T47D (cell line): ENCODE results near the gene GNA12.
"Not testable (repeated sequence)": the region's sequence is repeated elsewhere in the genome, so short reads cannot be mapped to it uniquely, and the experiment has no call there.

Experiments
- DNase-seq, 2 experiments: peaks; one replicate each; pipeline versions ENCODE4 v3.0.0 to v3.0.0-alpha.2; 2011 to 2012; ENCODE audit warnings: low read depth in 1 of 2, low spot score in 1 of 2
- JUND ChIP-seq: IDR thresholded peaks from 2 replicates; pipeline ENCODE4 v1.6.1; 2012; ENCODE audit warnings: low read depth
- in situ Hi-C: cut with HindIII; loops from 2 replicates; pipeline ENCODE4 v1.10.0; 2016; ENCODE audit warnings: low sequenced_read_pairs, low pct_unique_long_range_greater_than_20kb

GNA12 gene

GRCh38 chr7:2729893-2730716 lies 114.0 kb downstream of the GNA12 start:
- in situ Hi-C loops, result no loop called here
- TF ChIP-seq JUND, result no peak
- DNase-seq, result no peak

- DNase-seq, result no peak
- TF ChIP-seq JUND, result no peak
- in situ Hi-C loops, result no loop called here
Measured at GRCh38 chr7:2729031-2729892, 114.8 kb downstream of the GNA12 start.

DNA sequence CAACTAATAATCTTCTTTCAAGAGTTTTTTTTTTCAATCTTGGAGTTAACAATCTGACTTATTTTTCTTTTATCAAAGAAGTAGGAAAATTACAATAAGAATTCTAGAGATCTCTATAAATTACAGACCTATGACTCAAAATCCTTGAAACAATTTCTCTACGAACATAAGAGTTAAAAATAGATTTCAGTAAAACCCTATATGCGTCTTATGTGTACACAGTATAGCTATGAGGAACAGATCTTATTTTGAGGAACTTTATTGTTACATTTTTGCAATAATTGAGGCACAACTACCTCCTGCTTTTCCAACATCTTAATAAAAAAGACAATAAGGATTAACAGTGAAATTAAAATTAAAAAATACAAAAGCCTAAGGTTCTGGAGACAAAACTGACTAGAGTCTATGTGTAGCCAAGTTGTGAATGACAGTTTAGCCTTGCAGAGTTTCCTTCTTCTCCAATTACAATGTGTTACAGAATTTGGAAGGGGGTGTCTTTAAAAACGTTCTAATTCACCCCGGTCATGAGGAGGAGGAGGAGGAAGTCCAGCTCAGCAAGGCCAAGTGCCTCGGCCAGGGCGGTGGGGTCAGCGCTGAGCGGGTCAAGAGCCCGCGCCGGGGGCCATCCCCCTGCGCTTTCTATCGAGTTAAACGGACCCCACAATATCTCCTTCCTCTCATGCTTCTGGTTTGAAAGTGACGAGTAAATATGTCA lies 115.6 kb downstream of the GNA12 start:
- no peak for TF ChIP-seq JUND
- DNase-seq, result no peak
- in situ Hi-C loops, result no loop called here

DNA sequence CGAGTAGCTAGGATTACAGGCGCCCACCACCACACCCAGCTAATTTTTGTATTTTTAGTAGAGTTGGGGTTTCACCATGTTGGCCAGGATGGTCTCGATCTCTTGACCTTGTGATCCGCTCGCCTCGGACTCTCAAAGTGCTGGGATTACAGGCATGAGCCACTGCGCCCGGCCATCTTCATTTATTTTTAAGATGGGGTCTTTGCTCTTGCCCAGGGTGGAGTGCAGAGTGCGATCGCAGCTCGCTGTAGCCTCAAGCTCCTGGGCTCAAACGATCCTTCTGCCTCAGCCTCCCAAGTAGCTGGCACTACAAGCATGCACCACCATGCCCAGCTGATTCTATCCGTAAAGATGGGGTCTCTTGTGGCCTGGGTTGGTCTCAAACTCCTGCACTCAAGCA lies 116.9 kb downstream of the GNA12 start:
- in situ Hi-C loops, DNase-seq: not testable (repeated sequence)

- DNase-seq, result no peak
- no peak for TF ChIP-seq JUND
- in situ Hi-C loops, result no loop called here
Measured at GRCh38 chr7:2726316-2727018, 117.6 kb downstream of the GNA12 start.

- in situ Hi-C loops, result no loop called here
- DNase-seq, result no peak
- TF ChIP-seq JUND, result no peak
Measured at GRCh38 chr7:2725178-2726105, 118.7 kb downstream of the GNA12 start.

DNA sequence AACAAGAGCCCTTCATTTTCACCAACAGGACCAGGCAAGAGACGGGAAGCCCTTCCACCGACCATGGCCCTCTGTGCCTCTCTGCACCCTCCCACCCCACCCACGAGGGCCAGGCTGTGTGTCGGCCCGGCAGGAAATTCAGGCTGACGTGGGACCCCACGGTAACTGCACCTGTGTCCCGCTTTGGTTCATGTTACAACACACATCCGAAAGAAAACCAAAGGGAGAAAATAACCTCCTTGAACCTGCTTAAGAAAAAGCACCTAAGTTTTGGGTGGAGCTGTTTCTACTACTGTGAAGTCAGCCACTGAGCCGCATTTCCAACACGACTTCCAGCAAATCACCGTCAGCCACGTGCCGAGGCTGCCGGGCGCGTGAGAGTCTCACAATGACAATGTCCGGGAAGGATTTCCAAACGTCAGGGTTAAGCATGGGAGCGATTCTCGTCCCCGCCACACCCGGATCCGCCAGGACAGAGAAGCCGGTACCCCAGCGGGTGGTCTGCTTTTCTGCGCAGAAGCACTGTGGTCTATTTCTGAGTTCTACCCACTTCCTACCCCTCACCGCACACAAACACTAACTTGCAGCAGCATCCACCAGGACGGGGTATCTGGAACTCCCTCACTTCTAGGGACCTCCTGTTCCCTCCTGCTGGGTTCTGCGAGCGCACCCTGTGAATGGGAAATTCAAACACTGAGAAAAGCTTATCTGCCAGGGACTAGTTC lies 119.5 kb downstream of the GNA12 start:
- DNase-seq, result no peak
- no peak for TF ChIP-seq JUND
- in situ Hi-C loops, result no loop called here

DNA sequence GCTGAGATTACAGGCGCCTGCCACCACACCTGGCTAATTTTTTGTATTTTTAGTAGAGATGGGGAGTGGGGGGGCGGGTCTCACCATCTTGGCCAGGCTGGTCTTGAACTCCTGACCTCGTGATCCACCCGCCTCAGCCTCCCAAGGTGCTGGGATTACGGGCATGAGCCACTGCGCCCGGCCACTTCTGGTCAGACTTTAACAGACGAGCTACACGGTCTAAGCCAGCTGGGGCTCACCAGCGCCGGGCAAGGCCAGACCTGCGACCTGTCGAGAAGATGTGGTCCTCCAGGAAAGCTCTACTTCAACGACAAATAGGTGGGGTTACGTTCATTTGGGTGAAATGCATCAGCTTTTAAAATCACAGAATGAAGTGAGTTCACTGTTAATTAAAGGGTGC lies 120.1 kb downstream of the GNA12 start:
- DNase-seq, in situ Hi-C loops: not testable (repeated sequence)

DNA sequence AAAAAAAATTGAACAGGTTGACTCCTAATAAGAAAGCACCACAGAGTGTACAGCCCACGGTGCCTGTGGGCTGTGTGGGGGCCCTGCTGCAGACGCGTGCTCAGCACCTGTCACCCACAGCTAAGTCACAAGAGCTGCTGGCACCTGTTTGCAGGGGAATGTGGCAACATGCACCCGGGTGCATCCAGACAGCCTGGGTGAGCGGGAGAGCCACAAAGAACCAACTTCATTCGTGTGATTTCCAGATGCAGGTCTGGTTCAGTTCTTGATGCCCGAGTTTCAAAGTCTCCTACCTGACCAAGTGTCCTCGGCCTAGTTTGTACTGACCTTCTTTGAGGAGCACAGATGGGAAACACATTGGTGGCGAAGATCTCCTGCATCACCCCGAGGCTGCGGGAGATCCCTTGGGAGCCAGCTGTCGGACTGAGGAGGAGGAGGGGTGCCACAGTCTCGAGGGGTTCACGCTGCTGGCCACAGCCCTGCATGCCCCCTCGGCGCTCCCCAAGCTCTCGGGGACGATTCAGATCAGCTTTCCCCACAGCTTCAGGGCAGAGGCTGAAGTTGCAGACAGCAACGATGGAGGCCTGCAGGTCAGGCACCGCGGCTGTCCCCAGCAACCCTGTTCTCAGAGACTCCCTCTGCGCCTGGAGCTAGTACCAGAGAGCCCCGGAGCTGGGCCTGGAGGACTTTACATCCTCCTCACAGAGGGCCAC lies 120.8 kb downstream of the GNA12 start:
- DNase-seq, result no peak
- in situ Hi-C loops, result no loop called here
- TF ChIP-seq JUND, result no peak

DNA sequence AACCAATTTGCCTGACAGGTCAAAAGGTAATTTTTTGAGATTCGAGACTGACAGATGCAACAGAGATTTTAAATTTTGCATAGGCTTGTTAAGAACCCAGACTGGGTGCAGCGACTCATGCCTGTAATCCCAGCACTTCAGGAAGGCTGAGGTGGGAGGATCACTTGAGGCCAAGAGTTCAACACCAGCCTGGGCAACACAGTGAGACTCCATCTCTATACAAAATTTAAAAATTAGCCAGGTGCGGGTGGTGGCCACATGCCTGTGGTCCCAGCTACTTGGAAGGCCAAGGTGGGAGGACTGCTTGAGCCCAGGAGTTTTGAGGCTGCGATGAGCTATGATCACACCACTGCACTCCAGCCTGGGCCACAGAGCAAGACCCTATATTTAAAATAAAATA lies 121.5 kb downstream of the GNA12 start:
- in situ Hi-C loops, result no loop called here
- TF ChIP-seq JUND, result no peak
- no peak for DNase-seq
